Kidney tubule cell (primary cell): ENCODE measurements around the gene TMEM258.

Experiments used
- DNase-seq: peaks from one replicate; pipeline ENCODE4 v3.0.0-alpha.2; 2018; ENCODE audit warnings: low spot score

The TMEM258 gene

GRCh38 chr11:61795876-61796526, 3.6 kb upstream of the TMEM258 start:
- DNase-seq, result no peak

GRCh38 chr11:61795459-61795858, 3.1 kb upstream of the TMEM258 start:
- no peak for DNase-seq

GRCh38 chr11:61794579-61794978, 2.2 kb upstream of the TMEM258 start:
- DNase-seq, result no peak

GRCh38 chr11:61793829-61794204, 1.4 kb upstream of the TMEM258 start:
- no peak for DNase-seq

- DNase-seq, result peak; percentile 18
These were observed 857 bp upstream of the TMEM258 start for GRCh38 chr11:61793083-61793828.

- DNase-seq, result peak; percentile 84
These were observed 576 bp downstream of the TMEM258 start for GRCh38 chr11:61791737-61792309.

GRCh38 chr11:61787928-61788491, 4.4 kb downstream of the TMEM258 start:
- peak; percentile 57 for DNase-seq

- DNase-seq, result peak; percentile 77
These were observed 6.5 kb downstream of the TMEM258 start for GRCh38 chr11:61785837-61786402.

GRCh38 chr11:61784506-61784805, 7.9 kb downstream of the TMEM258 start:
- no peak for DNase-seq

GRCh38 chr11:61783717-61784505, 8.5 kb downstream of the TMEM258 start:
- peak; percentile 48 for DNase-seq

- no peak for DNase-seq
These were observed 9.6 kb downstream of the TMEM258 start for GRCh38 chr11:61782841-61783240.

- DNase-seq, result no peak
These were observed 10.1 kb downstream of the TMEM258 start for GRCh38 chr11:61782299-61782698.

- DNase-seq, result no peak
These were observed 10.8 kb downstream of the TMEM258 start for GRCh38 chr11:61781585-61781984.

- DNase-seq, result no peak
These were observed 11.7 kb downstream of the TMEM258 start for GRCh38 chr11:61780581-61781162.

GRCh38 chr11:61779666-61780525, 12.5 kb downstream of the TMEM258 start:
- DNase-seq, result no peak

GRCh38 chr11:61778920-61779650, 13.3 kb downstream of the TMEM258 start:
- no peak for DNase-seq

GRCh38 chr11:61778357-61778886, 14.0 kb downstream of the TMEM258 start:
- DNase-seq, result no peak

GRCh38 chr11:61777234-61778090, 14.9 kb downstream of the TMEM258 start:
- no peak for DNase-seq
